K562 (cell line): ENCODE data around the gene ZNF433. TPM values are rescaled to one million over a fixed set of nuclear protein-coding genes. Genes with fewer than 3 reads are reported as not detected.

Experiments
- HDAC1 ChIP-seq, 2 experiments: fragments of 450-650 bp; IDR thresholded peaks; 2 replicates each; pipeline ENCODE4 v1.6.1; 2016 to 2017; ENCODE audit warnings: inconsistent platforms in 1 of 2, mild to moderate bottlenecking in 1 of 2, moderate library complexity in 1 of 2
- PHF20 ChIP-seq: fragments of 450-650 bp; IDR thresholded peaks from 2 replicates; pipeline ENCODE4 v1.6.1; 2018; ENCODE audit not compliant: partially characterized antibody
- polyA plus RNA-seq, 8 experiments: library from polyadenylated mRNA; depleted of rRNA in 4 of 8; stranded (reverse) in 5 of 8; unstranded in 3 of 8; fragments of >200 nt; fragmentation: Nextera tagmentation in 2 of 8; fragmentation: Illumina TruSeq in 1 of 8; extraction: Ambion mirVana in 2 of 8; extraction: Trizol in 1 of 8; gene quantifications; 2 replicates each; pipeline versions ENCODE4 v1.2.1 to v1.2.3, GENCODE V29; 2011 to 2014; ENCODE audit warnings: inconsistent platforms in 1 of 8, missing spikeins in 1 of 8
- small RNA-seq: library from RNA; depleted of rRNA; stranded (forward); fragments of <200 nt; gene quantifications from one replicate; pipeline ENCODE3, GENCODE V24; 2014
- total RNA-seq, 7 experiments: library from RNA; depleted of rRNA in 6 of 7; stranded (reverse); fragments of >200 nt in 6 of 7; fragmentation: Illumina TruSeq in 2 of 7; extraction: Trizol in 2 of 7; gene quantifications; 2 replicates each; pipeline versions ENCODE4 v1.2.1 to v1.2.3, GENCODE V29; 2011 to 2021; ENCODE audit warnings: low replicate concordance in 1 of 7
- TF ChIP-seq, protein P1 (sequence below): sonication (generic); formaldehyde crosslinking; IDR thresholded peaks from 2 replicates; pipeline ENCODE4 v1.8.0; 2023; ENCODE audit warnings: mild to moderate bottlenecking, missing genetic modification reagents
- TF ChIP-seq, protein P2 (sequence below), 2 experiments: IDR thresholded peaks in 1 of 2; conservative IDR thresholded peaks in 1 of 2; 2 replicates each; pipeline ENCODE4 v1.6.1; 2016; ENCODE audit warnings: low read depth in 2 of 2, mild to moderate bottlenecking in 1 of 2, missing compliant biosample characterization in 1 of 2, missing genetic modification characterization in 1 of 2, moderate library complexity in 1 of 2
- TF ChIP-seq, protein P3 (sequence below): sonication (generic); formaldehyde crosslinking; IDR thresholded peaks from 2 replicates; pipeline ENCODE4 v1.8.1; 2023; ENCODE audit warnings: mild to moderate bottlenecking, missing genetic modification reagents

ZNF433 gene
- total and polyA plus RNA-seq, 9 of the 15 experiments (the other 6 are each of a cell fraction or from before 2014, with no cell fraction given) = 2.0 to 4.1 (median 2.9) TPM

DNA sequence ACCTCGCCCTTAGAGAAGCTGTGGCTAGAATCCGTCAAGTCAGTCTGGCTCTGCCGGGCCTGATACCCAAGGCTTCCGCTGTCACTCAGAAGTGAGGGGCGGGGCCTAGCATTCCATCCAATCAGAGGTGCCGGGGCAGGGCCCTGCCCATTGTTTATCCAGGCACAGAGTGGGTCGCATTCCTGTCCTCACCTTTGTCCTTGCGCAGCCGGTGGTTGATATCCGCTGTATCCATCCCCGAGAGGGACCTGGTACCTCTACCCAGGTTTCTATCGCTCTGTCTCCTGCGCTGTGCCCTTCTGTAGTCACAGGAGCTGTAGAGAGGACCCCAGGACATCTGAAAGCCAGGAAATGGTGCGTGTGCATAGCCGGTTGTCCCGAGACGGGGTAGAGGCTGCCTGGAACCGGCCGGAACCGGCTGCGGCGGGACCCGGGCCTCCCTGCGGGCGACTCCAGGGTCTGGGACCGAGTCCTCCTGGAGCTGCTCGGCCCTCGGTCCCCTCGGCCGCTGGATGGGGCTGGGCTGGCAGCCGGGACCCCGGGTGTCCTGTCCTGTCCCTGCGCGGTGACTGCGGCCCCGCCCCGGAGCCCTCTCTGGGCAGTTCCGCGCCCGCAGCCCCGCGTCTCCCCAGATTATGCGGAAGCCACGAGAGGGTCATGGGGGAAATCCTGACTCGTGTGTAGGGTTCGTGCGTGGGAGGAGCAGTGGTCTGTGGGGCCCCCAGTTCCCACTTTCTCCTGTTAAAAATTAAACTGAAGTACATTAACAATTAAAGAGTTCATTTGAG, 70.4 kb downstream of the ZNF433 start, which contains the start of gene ZNF763 (continued):
- TF ChIP-seq, protein P1, sequence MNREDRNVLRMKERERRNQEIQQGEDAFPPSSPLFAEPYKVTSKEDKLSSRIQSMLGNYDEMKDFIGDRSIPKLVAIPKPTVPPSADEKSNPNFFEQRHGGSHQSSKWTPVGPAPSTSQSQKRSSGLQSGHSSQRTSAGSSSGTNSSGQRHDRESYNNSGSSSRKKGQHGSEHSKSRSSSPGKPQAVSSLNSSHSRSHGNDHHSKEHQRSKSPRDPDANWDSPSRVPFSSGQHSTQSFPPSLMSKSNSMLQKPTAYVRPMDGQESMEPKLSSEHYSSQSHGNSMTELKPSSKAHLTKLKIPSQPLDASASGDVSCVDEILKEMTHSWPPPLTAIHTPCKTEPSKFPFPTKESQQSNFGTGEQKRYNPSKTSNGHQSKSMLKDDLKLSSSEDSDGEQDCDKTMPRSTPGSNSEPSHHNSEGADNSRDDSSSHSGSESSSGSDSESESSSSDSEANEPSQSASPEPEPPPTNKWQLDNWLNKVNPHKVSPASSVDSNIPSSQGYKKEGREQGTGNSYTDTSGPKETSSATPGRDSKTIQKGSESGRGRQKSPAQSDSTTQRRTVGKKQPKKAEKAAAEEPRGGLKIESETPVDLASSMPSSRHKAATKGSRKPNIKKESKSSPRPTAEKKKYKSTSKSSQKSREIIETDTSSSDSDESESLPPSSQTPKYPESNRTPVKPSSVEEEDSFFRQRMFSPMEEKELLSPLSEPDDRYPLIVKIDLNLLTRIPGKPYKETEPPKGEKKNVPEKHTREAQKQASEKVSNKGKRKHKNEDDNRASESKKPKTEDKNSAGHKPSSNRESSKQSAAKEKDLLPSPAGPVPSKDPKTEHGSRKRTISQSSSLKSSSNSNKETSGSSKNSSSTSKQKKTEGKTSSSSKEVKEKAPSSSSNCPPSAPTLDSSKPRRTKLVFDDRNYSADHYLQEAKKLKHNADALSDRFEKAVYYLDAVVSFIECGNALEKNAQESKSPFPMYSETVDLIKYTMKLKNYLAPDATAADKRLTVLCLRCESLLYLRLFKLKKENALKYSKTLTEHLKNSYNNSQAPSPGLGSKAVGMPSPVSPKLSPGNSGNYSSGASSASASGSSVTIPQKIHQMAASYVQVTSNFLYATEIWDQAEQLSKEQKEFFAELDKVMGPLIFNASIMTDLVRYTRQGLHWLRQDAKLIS (CRISPR knock-in tag) = no peak
- TF ChIP-seq, protein P2, sequence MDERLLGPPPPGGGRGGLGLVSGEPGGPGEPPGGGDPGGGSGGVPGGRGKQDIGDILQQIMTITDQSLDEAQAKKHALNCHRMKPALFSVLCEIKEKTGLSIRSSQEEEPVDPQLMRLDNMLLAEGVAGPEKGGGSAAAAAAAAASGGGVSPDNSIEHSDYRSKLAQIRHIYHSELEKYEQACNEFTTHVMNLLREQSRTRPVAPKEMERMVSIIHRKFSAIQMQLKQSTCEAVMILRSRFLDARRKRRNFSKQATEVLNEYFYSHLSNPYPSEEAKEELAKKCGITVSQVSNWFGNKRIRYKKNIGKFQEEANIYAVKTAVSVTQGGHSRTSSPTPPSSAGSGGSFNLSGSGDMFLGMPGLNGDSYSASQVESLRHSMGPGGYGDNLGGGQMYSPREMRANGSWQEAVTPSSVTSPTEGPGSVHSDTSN (CRISPR knock-in tag; IDR thresholded peaks at IDR 0.05; ENCODE audit: low read depth) = 0 out of 2 replicates have a peak, but pooled peaks have one; percentile 9
- TF ChIP-seq, protein P2 (tag; conservative IDR thresholded peaks at IDR 0.05; ENCODE audit: low read depth) = no peak
- TF ChIP-seq, protein P3, sequence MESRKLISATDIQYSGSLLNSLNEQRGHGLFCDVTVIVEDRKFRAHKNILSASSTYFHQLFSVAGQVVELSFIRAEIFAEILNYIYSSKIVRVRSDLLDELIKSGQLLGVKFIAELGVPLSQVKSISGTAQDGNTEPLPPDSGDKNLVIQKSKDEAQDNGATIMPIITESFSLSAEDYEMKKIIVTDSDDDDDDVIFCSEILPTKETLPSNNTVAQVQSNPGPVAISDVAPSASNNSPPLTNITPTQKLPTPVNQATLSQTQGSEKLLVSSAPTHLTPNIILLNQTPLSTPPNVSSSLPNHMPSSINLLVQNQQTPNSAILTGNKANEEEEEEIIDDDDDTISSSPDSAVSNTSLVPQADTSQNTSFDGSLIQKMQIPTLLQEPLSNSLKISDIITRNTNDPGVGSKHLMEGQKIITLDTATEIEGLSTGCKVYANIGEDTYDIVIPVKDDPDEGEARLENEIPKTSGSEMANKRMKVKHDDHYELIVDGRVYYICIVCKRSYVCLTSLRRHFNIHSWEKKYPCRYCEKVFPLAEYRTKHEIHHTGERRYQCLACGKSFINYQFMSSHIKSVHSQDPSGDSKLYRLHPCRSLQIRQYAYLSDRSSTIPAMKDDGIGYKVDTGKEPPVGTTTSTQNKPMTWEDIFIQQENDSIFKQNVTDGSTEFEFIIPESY (CRISPR knock-in tag) = no peak
- TF ChIP-seq PHF20 (no peak), HDAC1 (IDR thresholded peaks at IDR 0.05) (no peak)

Small RNA genes within 50 kb of the gene (small RNA-seq; reads per million reads assigned to genes)
- gene RNA5SP464 (not detected), gene RNA5SP465 (not detected), gene RNA5SP466 (not detected)

Other genes starting within 250 kb of the ZNF433 start
Only the 7 nearest of the 11 such genes appear.
- 10.3 TPM in 2 replicates for gene ZNF700, start 110.6 kb downstream of the ZNF433 start, total RNA-seq (2014; rRNA removed)
- 23.2 and 27.5 TPM in 2 replicates for gene ZNF700, start 110.6 kb downstream of the ZNF433 start, total RNA-seq (2014; rRNA removed; fragmentation: Illumina TruSeq; extraction: Trizol)
- 18.9 and 19.0 TPM in 2 replicates for gene ZNF700, start 110.6 kb downstream of the ZNF433 start, total RNA-seq (2015; rRNA removed; fragmentation: Illumina TruSeq; extraction: Trizol)
- gene ZNF700, start 110.6 kb downstream of the ZNF433 start, total RNA-seq (2021) = 12.2 and 14.1 TPM in 2 replicates
- gene ZNF700, start 110.6 kb downstream of the ZNF433 start, polyA plus RNA-seq (2011; rRNA removed) = 20.0 and 24.7 TPM in 2 replicates
- gene ZNF700, start 110.6 kb downstream of the ZNF433 start, polyA plus RNA-seq (2014; fragmentation: Illumina TruSeq; extraction: Trizol) = 12.7 and 13.3 TPM in 2 replicates
- 10 to 100 TPM; 11.5 to 13.3 TPM for gene ZNF700, start 110.6 kb downstream of the ZNF433 start, polyA plus RNA-seq (2014; fragmentation: Nextera tagmentation; extraction: Ambion mirVana)
- gene ZNF700, start 110.6 kb downstream of the ZNF433 start, polyA plus RNA-seq (2014; rRNA removed) = 11.5 and 15.3 TPM in 2 replicates
- not detected in 2 replicates for gene ZNF763, start 70.6 kb downstream of the ZNF433 start, total RNA-seq (2014; rRNA removed)
- 0.11 and 0.29 TPM in 2 replicates for gene ZNF763, start 70.6 kb downstream of the ZNF433 start, total RNA-seq (2014; rRNA removed; fragmentation: Illumina TruSeq; extraction: Trizol)
- 0.19 and 0.22 TPM in 2 replicates for gene ZNF763, start 70.6 kb downstream of the ZNF433 start, total RNA-seq (2015; rRNA removed; fragmentation: Illumina TruSeq; extraction: Trizol)
- 0.22 TPM in 1 of 2 replicates, not detected in the other for gene ZNF763, start 70.6 kb downstream of the ZNF433 start, total RNA-seq (2021)
- 0.10 and 0.22 TPM in 2 replicates for gene ZNF763, start 70.6 kb downstream of the ZNF433 start, polyA plus RNA-seq (2011; rRNA removed)
- 0.14 and 0.28 TPM in 2 replicates for gene ZNF763, start 70.6 kb downstream of the ZNF433 start, polyA plus RNA-seq (2014; fragmentation: Illumina TruSeq; extraction: Trizol)
- gene ZNF763, start 70.6 kb downstream of the ZNF433 start, polyA plus RNA-seq (2014; fragmentation: Nextera tagmentation; extraction: Ambion mirVana) = under 1 TPM in 1 of 2 experiments, not detected in 1; 0.08 TPM
- gene ZNF763, start 70.6 kb downstream of the ZNF433 start, polyA plus RNA-seq (2014; rRNA removed) = not detected in 2 replicates
- gene ZNF878, start 17.3 kb upstream of the ZNF433 start, total RNA-seq (2014; rRNA removed) = 0.50 and 0.65 TPM in 2 replicates
- 1.4 and 2.1 TPM in 2 replicates for gene ZNF878, start 17.3 kb upstream of the ZNF433 start, total RNA-seq (2014; rRNA removed; fragmentation: Illumina TruSeq; extraction: Trizol)
- gene ZNF878, start 17.3 kb upstream of the ZNF433 start, total RNA-seq (2015; rRNA removed; fragmentation: Illumina TruSeq; extraction: Trizol) = 0.45 and 0.91 TPM in 2 replicates
- 0.78 and 1.2 TPM in 2 replicates for gene ZNF878, start 17.3 kb upstream of the ZNF433 start, total RNA-seq (2021)
- gene ZNF878, start 17.3 kb upstream of the ZNF433 start, polyA plus RNA-seq (2011; rRNA removed) = 0.12 and 0.46 TPM in 2 replicates
- 0.30 and 0.56 TPM in 2 replicates for gene ZNF878, start 17.3 kb upstream of the ZNF433 start, polyA plus RNA-seq (2014; fragmentation: Illumina TruSeq; extraction: Trizol)
- under 1 TPM; 0.38 TPM for gene ZNF878, start 17.3 kb upstream of the ZNF433 start, polyA plus RNA-seq (2014; fragmentation: Nextera tagmentation; extraction: Ambion mirVana)
- gene ZNF878, start 17.3 kb upstream of the ZNF433 start, polyA plus RNA-seq (2014; rRNA removed) = 0.30 TPM in 2 replicates
- 2.0 TPM in 2 replicates for gene ZNF844, start 29.1 kb upstream of the ZNF433 start, total RNA-seq (2014; rRNA removed)
- gene ZNF844, start 29.1 kb upstream of the ZNF433 start, total RNA-seq (2014; rRNA removed; fragmentation: Illumina TruSeq; extraction: Trizol) = 4.5 and 4.7 TPM in 2 replicates
- 2.2 TPM in 2 replicates for gene ZNF844, start 29.1 kb upstream of the ZNF433 start, total RNA-seq (2015; rRNA removed; fragmentation: Illumina TruSeq; extraction: Trizol)
- gene ZNF844, start 29.1 kb upstream of the ZNF433 start, total RNA-seq (2021) = 2.9 and 3.4 TPM in 2 replicates
- gene ZNF844, start 29.1 kb upstream of the ZNF433 start, polyA plus RNA-seq (2011; rRNA removed) = 0.55 and 4.5 TPM in 2 replicates
- 2.3 and 2.7 TPM in 2 replicates for gene ZNF844, start 29.1 kb upstream of the ZNF433 start, polyA plus RNA-seq (2014; fragmentation: Illumina TruSeq; extraction: Trizol)
- gene ZNF844, start 29.1 kb upstream of the ZNF433 start, polyA plus RNA-seq (2014; fragmentation: Nextera tagmentation; extraction: Ambion mirVana) = 1 to 10 TPM in 1 of 2 experiments, under 1 TPM in 1; 0.80 to 1.1 TPM
- 0.98 and 1.5 TPM in 2 replicates for gene ZNF844, start 29.1 kb upstream of the ZNF433 start, polyA plus RNA-seq (2014; rRNA removed)
- gene ZNF20, start 104.7 kb upstream of the ZNF433 start, total RNA-seq (2014; rRNA removed) = 1.2 and 2.2 TPM in 2 replicates
- 3.1 and 3.3 TPM in 2 replicates for gene ZNF20, start 104.7 kb upstream of the ZNF433 start, total RNA-seq (2014; rRNA removed; fragmentation: Illumina TruSeq; extraction: Trizol)
- gene ZNF20, start 104.7 kb upstream of the ZNF433 start, total RNA-seq (2015; rRNA removed; fragmentation: Illumina TruSeq; extraction: Trizol) = 3.7 and 4.1 TPM in 2 replicates
- gene ZNF20, start 104.7 kb upstream of the ZNF433 start, total RNA-seq (2021) = 1.7 and 3.2 TPM in 2 replicates
- 1.7 and 2.4 TPM in 2 replicates for gene ZNF20, start 104.7 kb upstream of the ZNF433 start, polyA plus RNA-seq (2011; rRNA removed)
- 1.3 and 1.4 TPM in 2 replicates for gene ZNF20, start 104.7 kb upstream of the ZNF433 start, polyA plus RNA-seq (2014; fragmentation: Illumina TruSeq; extraction: Trizol)
- gene ZNF20, start 104.7 kb upstream of the ZNF433 start, polyA plus RNA-seq (2014; fragmentation: Nextera tagmentation; extraction: Ambion mirVana) = 1 to 10 TPM; 3.3 to 3.4 TPM
- gene ZNF20, start 104.7 kb upstream of the ZNF433 start, polyA plus RNA-seq (2014; rRNA removed) = 1.7 and 2.7 TPM in 2 replicates
- not detected in 2 replicates for gene ZNF625, start 121.1 kb upstream of the ZNF433 start, total RNA-seq (2014; rRNA removed)
- 0.07 TPM in 1 of 2 replicates, not detected in the other for gene ZNF625, start 121.1 kb upstream of the ZNF433 start, total RNA-seq (2014; rRNA removed; fragmentation: Illumina TruSeq; extraction: Trizol)
- gene ZNF625, start 121.1 kb upstream of the ZNF433 start, total RNA-seq (2015; rRNA removed; fragmentation: Illumina TruSeq; extraction: Trizol) = not detected in 2 replicates
- 0.09 and 0.13 TPM in 2 replicates for gene ZNF625, start 121.1 kb upstream of the ZNF433 start, total RNA-seq (2021)
- gene ZNF625, start 121.1 kb upstream of the ZNF433 start, polyA plus RNA-seq (2011; rRNA removed) = not detected in 2 replicates
- not detected in 2 replicates for gene ZNF625, start 121.1 kb upstream of the ZNF433 start, polyA plus RNA-seq (2014; fragmentation: Illumina TruSeq; extraction: Trizol)
- not detected for gene ZNF625, start 121.1 kb upstream of the ZNF433 start, polyA plus RNA-seq (2014; fragmentation: Nextera tagmentation; extraction: Ambion mirVana)
- gene ZNF625, start 121.1 kb upstream of the ZNF433 start, polyA plus RNA-seq (2014; rRNA removed) = not detected in 2 replicates
- 3.5 and 4.5 TPM in 2 replicates for gene ZNF136, start 127.4 kb upstream of the ZNF433 start, total RNA-seq (2014; rRNA removed)
- gene ZNF136, start 127.4 kb upstream of the ZNF433 start, total RNA-seq (2014; rRNA removed; fragmentation: Illumina TruSeq; extraction: Trizol) = 4.2 and 5.1 TPM in 2 replicates
- 4.1 and 5.3 TPM in 2 replicates for gene ZNF136, start 127.4 kb upstream of the ZNF433 start, total RNA-seq (2015; rRNA removed; fragmentation: Illumina TruSeq; extraction: Trizol)
- 2.4 and 2.7 TPM in 2 replicates for gene ZNF136, start 127.4 kb upstream of the ZNF433 start, total RNA-seq (2021)
- 2.9 and 4.5 TPM in 2 replicates for gene ZNF136, start 127.4 kb upstream of the ZNF433 start, polyA plus RNA-seq (2011; rRNA removed)
- gene ZNF136, start 127.4 kb upstream of the ZNF433 start, polyA plus RNA-seq (2014; fragmentation: Illumina TruSeq; extraction: Trizol) = 3.1 and 3.4 TPM in 2 replicates
- 1 to 10 TPM; 1.0 to 2.5 TPM for gene ZNF136, start 127.4 kb upstream of the ZNF433 start, polyA plus RNA-seq (2014; fragmentation: Nextera tagmentation; extraction: Ambion mirVana)
- gene ZNF136, start 127.4 kb upstream of the ZNF433 start, polyA plus RNA-seq (2014; rRNA removed) = 2.9 and 4.1 TPM in 2 replicates